Measurements from ENCODE around the gene B3GALT6.

Gene B3GALT6

DNA sequence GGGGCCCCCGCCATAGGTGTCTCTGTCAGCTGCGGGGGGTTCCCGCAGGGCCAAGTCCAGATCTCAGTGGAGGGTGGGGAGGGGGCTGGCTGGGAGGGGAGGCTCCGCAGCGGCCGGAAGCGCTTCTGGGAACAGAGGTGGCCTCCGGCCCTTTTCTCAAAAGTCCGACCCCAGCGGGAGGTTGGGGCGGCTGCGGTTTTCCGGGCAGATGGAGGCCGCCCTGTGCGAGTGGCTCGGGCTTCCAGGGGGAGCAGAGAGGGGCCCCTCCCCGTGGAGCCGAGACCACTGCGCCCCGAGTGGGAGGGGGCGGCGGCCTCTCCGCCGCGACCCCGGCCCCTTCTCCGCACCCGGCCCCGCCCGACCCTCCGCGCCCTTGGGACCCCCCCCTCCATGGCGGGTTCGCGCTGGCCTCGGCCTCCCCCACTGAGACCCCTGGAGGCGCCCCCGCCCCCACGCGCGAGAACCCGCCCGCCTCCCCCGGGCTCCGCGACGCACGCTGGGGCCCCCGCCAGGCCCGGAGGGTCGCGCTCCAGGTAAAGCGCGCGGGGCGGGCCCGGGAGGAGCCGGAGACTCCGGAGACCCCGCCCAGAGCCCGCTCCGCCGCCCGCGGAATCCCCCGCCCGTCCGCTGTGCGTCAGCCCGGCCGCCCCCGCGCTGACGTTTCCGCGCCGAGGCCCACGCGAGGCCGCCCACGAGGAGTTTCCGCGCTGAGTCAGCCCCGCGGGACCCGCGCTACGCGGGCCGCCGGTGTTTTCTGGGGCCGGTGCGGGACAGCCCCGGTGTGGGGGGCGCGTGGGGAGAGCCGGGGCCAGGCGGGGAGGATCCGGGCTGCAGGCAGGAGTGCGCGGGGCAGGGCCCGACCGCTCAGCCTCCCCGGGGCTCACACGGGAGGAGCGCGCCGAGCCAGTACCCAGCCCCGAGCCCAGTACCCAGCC is 30.9 kb upstream of the B3GALT6 start:
- peak; percentile 79 to 81 for DNase-seq (ENCODE audit: low read depth in 2 of 2)

DNA sequence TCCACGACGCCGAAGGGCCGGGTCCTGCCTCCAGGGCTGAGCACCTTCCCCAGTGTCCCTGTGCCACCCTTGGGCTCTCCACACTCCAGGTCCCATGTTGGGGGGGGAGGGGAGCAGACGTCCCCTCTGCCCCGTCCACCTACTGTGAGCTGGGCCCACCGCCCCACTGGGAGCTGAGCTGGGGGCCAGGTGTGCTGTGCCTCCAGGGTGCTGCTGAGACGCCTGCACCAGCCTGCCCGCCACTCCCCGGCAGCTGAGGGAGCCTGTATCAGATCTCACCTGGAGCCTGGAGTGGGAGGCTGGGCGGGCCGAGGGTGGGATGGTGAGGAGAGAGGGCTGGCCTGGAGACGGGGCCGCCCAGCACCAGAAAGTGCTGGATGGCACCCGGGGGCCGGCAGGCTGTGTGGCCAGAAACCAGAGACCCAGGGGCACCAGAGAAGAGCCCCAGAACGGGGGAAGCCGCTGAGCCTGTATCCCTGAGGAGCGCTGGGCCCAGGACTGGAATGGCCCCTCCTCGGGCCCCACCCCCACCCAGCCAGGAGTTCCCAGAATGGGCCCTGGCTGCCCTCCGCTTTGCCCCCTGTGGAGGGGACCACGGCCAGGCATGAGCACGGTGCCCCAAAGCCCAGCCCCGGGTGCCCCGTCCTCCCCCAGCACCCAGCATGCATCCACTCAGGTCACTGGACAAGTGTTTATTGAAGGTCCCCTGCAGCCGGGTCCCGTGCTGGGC is 29.0 kb upstream of the B3GALT6 start:
- DNase-seq (ENCODE audit: low read depth in 2 of 2): no peak

DNA sequence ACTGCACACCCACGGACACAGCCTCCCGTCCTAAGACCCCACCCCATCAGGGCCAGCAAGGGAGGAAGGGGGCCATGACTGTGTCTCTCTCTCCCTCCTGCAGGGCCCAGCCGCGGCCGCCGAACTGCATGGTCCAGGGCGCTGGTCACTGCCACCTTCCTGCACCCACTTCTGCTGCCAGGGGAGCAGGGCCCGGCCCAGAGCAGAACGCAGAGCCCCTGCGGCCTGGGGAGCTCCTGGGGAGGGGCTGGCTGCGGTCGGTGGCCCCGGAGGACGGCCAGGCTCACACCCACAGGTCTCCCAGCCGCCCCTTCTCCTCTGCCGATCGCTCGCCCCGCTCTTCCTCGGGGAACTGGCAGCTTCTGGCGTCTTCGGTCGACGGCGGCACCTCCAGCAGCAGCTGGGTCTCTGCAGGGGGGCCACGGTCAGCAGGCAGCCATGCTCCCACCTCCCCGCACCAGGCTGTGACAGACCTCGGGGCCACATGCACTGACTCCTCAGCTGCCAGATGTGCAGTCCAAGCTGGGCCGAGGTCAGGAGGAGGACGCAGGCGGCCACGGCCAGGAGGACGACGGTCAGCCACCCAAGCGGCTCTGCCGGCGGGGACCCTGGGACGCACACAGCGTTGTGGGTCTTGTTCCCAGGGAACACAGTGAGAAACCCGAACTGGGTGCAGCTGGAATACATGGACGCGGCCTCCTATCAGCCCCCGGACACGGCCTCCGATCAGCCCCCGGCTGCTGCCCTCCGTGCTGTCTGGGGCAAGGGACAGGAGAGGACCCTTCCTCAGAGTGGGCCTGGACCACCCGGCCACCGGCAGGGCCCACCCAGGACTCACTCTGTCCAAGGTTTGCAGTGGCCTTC is 28.2 kb upstream of the B3GALT6 start:
- DNase-seq (ENCODE audit: low read depth in 2 of 2): no peak

DNA sequence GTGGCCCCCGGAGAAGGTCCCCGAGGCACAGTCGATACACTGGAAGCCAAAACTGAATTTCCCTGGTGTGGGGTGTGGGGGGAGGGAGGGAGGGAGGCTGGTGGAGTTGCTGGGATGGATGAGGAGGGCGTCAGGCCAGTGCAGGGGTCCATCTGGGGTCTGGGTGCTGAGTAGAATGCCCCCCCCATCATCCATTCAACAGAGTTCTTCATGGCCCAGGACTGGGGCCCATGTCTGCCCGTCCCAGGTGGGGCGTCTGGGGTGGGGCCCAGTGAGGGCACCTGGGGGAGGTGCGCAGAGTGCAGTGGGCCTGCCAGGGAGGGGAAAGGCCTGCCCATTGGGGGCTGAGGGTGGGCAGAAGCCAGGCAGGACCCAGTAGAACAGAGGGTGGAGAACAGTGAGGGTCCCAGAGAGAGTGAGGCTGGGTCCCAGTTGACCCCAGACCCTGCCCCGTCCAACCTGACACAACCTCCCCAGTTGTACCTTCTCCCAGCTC is 27.6 kb upstream of the B3GALT6 start:
- DNase-seq (ENCODE audit: low read depth in 2 of 2): no peak

DNA sequence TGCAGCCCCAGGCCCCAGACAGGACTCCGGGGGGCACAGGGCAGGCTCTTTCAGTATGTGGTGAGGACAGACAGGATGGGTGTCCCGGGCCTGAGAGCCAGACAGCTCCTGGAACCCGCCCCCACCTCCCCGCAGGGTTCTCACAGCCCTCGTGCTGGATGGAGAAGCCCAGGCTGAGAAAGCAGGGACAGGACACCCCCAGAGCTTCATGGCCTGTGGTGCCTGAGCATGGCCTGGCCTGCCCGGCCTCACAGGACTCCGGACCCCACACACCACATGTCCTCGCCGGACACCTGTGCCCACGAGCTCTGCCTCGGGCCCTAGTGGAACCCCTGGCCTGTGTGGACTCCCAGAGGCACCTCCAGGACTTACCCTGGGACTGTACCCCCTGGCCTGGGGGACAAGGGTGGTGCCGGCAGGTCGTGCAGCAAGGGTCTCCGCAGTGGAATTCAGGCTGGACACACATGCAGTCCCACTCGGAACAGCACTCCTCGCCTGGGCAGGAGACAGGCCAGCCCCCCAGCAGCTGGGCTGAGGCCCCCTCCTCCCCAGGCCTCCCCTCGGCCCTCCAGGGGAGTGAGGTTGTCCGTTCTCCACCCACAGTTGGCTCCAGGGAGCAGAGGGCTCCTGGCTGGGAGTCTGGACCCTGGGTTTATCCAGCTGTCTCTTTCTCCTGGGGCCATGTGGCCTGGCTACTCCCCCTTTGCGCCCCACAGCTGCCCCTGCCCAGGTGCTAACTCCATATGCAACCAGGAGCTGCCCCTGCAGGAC is 26.9 kb upstream of the B3GALT6 start:
- no peak for DNase-seq (ENCODE audit: low read depth in 2 of 2)

DNA sequence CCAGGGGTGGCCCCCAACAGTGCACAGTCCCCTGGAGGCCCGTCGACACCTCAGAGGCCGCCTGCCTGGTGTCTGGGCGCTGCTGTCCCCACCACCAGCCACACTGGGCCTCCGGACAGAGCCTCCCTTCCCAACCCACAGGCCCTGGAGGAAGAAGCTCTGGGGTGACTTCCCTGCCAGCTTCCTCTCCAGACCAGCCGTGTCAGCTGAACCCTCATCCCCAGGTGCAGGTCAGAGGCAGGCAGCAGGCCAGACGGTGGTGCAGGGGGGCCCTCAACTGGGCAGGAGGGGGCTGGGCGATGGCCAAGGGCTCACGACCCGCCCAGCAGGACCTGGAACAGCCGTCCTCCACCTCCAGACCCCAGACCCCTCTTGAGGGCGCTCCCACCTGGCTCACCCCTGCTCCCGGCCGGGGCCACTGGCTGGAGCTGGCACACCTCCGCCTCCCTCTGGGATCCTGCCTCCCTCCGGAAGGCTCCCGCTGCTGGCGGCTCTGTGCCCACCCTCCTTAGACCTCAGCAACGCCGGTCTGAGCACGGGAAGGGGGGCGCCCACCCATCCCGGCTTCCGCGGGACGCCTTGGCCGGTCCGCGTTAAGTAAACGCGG is 26.2 kb upstream of the B3GALT6 start:
- DNase-seq (ENCODE audit: low read depth in 2 of 2): no peak

DNA sequence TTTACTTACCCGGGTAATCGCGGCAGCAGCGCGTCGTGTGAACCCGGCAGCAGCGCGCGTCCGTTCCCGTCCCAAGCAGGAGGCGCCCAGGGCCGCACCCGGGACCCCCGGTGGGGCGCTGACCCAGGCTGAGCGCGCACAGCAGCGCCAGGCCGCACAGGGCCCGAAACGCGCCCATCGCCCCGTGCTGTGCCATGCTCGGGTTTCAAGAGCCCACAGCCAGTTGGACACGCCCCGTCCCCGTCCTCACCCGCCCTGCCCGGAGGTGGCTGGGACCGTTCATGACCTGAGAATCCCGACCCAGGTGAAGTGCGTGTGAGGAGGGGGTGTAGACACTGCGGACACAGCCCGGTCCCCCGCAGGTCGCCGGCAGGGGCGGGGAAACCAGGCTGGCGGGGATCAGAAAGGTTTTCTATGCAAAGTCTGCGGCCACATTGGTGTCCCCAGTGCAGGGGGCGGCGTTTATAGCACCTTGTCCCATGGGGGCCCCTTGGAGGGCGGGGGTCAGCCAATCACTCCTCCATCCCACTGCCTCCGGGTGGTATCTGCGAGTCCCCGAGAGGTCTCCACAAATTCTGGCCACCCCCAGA is 25.6 kb upstream of the B3GALT6 start, which contains the start of gene TNFRSF18:
Gene TNFRSF18, minus strand, starts transcription at position 217 of the 590 bp plus-strand sequence. Its CDS starts 21 bp downstream, at position 196.
- DNase-seq (ENCODE audit: low read depth in 2 of 2): no peak

DNA sequence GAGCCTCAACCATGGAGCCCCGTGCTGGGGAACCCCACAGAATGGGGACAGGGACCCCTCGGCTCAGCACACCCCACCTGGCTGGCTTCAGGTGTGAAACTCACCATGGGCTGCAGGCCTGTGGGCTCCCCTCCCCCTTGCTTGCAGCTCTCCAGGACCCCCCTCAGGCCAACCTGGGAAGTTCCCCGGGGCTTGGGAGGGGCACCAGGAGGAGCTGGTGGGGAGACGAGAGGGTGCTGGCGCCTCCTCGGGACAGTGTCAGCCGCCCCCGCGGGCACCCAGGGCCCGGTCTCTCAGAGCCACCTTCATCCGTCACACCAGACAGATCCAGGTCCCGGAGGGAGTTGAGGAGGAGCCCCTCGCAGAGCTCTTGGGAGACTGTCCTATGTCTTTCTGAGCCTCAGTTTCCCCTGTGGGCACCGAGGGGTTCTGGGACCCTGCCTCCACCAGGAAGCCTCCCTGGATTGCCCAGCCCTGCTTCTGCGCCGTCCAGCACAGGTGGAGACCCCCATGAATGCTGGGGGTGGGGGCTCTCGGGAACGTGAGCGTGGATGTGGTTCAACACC is 25.0 kb upstream of the B3GALT6 start:
- no peak for DNase-seq (ENCODE audit: low read depth in 2 of 2)

DNA sequence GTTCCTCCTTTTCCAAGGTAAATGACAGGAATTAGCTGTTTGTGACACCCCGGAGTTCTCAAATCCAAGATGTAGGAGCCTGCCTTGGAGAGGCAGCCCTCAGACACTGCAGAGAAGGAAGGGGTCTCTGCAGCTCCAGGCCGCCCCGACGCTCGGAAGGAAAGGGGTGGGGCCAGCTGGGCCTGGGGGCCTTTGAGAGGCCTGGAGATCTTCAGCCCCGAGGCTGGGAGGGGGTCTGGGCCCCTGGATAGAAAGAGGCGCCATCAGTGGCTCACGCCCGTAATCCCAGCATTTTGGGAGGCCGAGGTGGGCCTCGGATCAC is 24.5 kb upstream of the B3GALT6 start:
- no peak for DNase-seq (ENCODE audit: low read depth in 2 of 2)

DNA sequence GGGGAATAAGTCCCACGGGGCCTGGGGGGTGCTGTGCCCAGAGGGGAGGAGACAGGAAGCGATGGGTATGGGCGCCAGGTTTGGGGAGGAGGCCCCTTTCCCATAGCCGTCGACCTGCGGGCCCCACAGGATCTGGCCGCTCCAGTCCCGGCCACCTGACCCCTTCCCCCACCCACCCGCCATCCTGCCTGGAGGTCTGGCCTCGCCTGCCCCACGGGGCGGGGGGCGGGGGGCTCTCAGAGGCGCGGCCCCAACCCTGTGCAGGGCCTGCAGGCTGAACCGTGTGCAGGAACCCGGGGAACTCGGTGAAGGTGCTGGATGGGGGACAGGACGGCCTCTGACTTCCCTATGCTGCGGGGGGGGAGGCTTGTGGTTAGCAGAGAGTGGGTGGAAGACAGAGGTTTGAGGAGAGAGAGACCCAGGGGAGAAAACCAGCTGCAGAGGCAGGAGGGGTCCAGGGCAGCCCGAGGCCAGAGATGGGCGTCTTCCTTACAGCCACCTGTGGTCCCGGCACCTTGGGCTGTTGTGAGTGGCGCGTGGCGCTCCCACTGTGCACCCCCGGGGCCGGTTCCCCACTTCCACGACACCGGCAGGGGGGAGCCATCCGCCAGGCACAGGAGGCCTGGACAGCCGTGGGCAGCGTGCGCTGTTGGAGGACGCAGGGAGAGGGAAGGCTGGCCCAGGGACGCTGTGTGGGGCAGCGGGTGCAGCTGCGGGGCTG is 23.2 kb upstream of the B3GALT6 start:
- peak in 1 of 2 experiments; percentile 59 for DNase-seq (ENCODE audit: low read depth in 2 of 2)

DNA sequence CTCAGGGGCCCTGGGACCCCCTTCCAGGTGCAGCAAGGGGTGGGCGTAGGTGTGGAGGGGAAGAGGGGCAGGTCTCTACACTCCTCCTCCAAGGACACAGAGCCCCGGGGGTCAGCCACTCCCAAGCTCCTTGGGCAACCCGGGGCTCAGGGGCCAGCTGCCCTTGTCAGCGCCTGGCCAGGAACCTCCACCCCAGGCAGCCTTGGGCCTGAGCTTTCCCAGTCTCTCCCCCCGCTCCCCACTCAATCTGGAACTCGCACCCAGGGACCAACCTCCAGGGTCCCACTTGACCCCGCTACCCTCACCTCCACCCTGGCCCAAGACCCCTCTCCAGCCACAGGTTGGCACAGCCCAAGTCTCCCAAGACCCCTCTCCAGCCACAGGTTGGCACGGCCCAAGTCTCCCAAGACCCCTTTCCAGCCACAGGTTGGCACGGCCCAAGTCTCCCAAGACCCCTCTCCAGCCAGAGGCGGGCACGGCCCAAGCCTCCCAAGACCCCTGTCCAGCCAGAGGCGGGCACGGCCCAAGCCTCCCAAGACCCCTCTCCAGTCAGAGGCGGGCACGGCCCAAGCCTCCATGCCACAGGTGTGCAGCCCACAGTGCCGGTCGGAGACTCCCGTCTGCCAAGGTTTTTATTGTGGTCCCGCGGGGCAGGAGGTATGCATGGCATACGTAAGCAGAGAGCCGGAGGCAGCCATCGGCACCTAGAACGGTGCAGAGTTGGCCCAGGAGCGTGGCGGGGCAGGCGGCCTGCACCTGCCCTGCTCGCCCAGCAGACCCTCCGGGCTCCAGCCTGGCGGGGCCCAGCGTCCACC is 21.1 kb upstream of the B3GALT6 start:
- DNase-seq (ENCODE audit: low read depth in 2 of 2): no peak

DNA sequence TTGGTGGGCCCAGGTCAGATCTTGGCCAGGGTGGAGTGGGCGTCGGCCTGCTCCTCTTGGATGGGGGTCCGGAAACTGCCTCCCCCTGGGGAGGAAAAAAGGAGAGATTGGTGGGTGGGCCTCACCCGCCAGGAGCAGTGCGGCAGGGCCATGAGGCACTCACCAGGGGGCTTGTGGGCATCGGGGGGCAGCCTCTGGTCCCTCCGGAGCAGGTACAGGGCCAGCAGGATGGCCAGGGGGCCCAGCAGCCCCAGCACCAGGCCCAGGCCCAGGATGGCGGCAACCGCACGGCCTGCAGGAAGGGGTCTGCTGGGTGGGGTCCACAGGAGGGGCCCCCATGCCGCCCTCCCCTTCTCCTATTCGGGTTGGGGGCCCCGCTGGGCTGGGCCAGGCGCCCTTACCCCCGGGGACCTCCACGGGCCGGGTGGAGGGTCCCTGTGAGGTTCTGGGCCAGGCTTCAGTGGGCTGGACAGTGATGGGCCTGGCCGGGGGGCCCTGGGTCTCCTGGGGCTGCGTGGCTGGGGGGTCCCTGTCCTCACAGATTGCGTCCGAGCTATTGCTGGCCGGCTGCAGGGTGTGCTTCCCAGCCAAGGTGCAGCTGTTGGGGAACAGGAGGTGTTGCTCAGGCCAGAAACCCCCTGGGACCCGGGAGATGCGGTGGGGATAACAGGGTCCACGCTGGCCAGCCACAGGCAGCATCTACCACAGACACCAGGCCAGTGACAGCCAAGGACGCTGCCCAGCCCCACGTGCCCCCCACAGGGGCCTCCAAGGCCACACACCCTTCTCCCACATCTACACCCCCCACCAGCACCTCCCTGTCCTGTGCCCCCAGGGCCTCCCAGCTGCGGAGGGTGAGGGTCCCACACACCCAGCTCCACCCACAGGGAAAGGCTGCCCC is 20.2 kb upstream of the B3GALT6 start:
- DNase-seq (ENCODE audit: low read depth in 2 of 2): no peak

DNA sequence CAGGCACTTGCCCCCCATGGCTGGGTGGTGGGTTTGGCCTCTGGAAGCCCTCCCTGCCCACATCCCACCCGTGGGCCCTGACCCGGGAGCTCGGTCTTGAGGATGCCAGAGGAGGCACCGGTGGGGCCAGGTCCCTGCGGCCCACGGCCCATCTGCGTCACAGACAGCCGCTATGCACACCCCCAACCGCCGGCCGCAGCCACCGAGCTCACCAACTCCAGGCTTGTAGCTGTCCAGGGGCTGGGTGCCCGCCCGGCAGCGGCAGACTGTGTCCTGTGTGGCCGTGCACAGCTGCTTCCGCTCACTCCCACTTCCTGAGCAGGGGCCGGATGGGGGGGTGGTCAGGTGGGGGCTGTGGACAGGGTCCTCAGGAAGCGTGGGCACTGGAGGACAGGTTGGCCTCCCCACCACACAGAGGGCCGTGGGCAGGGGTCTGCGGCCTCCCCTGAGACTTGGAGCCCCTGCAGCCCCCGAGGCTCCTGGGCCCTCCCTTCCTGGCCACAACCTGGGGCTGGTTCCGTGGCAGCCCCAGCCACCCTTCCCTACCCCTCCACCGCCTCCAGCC is 19.2 kb upstream of the B3GALT6 start:
- DNase-seq (ENCODE audit: low read depth in 2 of 2): no peak

DNA sequence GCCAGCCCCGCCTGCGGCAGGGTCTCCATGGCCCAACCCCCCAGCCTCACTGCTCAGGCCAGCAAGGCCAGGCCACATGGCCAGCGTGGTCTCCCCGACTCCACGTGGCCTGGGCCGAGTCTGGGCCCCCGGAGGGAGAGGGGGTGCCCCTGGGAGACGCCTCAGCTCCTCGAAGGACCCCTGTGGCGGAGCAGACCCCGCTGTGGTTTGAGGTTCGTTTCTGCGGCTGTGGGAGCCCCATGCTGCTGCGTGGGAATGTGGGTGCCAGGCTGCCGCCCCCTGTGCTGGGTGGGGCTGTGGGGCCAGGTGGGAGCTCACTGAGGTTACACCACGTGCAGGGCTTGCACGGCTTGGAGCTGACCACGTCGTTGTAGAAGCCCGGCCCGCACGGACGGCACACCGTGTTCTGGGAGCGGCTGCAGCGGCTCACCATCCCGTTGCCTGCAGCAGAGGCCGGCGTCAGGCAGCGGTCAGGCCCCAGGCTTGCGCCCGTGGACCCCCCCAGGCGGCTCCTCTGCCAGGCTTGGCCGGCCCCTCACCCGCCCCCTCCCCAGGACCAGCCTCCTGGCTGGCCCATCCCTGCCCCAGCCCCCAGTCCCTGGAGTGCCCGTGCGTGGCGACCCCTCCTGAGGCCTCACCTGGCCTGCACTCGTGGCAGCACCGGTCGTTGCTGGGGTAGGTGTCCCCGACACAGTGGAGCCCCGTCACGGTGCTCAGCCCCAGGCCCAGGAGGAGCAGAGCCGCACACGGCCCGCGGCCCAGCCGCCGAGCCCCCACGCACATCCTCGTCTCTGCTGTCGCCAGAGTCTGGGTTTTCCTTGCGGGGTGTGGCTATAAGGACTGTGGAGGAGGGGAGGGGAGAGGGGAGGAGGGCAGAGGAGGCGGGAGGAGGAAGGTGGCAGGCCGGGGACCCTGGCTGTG is 18.4 kb upstream of the B3GALT6 start, which contains the start of gene TNFRSF4:
Gene TNFRSF4, minus strand, starts transcription at position 809 of the 921 bp plus-strand sequence. Its CDS starts 26 bp downstream, at position 783.
- DNase-seq (ENCODE audit: low read depth in 2 of 2): no peak

DNA sequence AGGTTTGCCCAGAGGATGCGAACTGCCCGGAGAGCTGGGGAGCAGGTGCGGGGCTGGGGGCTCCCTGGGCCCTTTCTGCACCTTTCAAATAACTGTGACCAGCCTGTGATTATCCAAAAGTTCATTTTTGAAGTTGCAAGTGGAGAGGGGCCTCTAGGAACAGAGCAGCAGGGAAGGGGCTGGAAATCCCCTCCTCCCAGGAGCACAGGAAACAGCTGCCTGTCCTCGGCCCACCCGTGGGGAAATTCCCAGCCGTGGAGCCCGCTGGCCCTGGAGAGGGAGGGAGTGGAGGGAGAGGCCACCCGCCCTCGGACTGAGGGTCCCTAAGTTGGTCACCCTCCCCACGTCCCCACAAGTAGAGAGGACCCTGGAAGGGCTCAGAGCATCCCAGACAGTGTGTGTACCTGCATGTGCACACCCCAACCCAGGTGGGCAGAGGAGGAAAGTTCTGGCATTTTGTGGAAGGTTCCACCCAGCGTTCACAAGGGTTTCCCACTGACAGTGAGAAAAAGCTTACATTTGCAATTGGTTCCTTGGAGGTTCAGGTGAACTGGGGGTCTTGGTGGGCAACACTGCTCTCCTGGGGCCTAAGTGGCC is 16.9 kb upstream of the B3GALT6 start:
- no peak for DNase-seq (ENCODE audit: low read depth in 2 of 2)

Measured in stimulated activated CD4-positive, alpha-beta T cell treated with anti-CD3 and anti-CD28 coated beads, Interleukin-12 subunit alpha, Interleukin-12 subunit beta, amount 100 ng/mL, for 24 hours (primary cell).